IMR-90 (cell line): ENCODE data around the gene TMPRSS9. TPM values are rescaled to one million over a fixed set of nuclear protein-coding genes. Genes with fewer than 3 reads are reported as not detected.

ENCODE experiments used
- ATAC-seq: fragments of 200-7000 bp; cut with Tn5 transposase; 2 replicates; pipeline ENCODE4 v1.9.1; 2020; ENCODE audit warnings: low read depth, mild to moderate bottlenecking, moderate library complexity
- BruUV-seq: library from RNA; stranded (reverse); fragments of 400-500 nt; replicated peaks from 2 replicates; lab custom pipeline; 2021; lab: Mats Ljungman, UMichigan
- CTCF ChIA-PET: fragments of 300-600 bp; formaldehyde crosslinking; extraction: SDS; loops from one replicate; lab custom pipeline; 2021; ENCODE audit warnings: antibody characterized with exemption; lab: Yijun Ruan, JAX
- POLR2A ChIA-PET: fragments of 300-600 bp; sonication (Branson Sonifier 250); formaldehyde crosslinking; loops from one replicate; lab custom pipeline; 2022; ENCODE audit warnings: antibody characterized with exemption; ENCODE audit not compliant: unreplicated experiment; lab: Charles Lee
- DNase-seq: peaks from one replicate; pipeline ENCODE4 v3.0.0; 2013
- H2AFZ ChIP-seq: replicated peaks from 2 replicates; pipeline ENCODE3; 2013; ENCODE audit warnings: low read length, mild to moderate bottlenecking; ENCODE audit not compliant: poor library complexity
- H2AK5ac ChIP-seq: 2 replicates; pipeline ENCODE4 v1.6.1; 2013; ENCODE audit warnings: low read depth, low read length, inconsistent platforms
- H2AK9ac ChIP-seq: replicated peaks from 2 replicates; pipeline ENCODE3; 2013; ENCODE audit warnings: mild to moderate bottlenecking, low read depth, low read length, moderate library complexity; ENCODE audit not compliant: poor library complexity
- H2BK120ac ChIP-seq: 2 replicates; pipeline ENCODE4 v1.6.1; 2013; ENCODE audit warnings: low read depth, low read length, inconsistent platforms
- H2BK15ac ChIP-seq: 3 replicates; pipeline ENCODE4 v1.6.1; 2013; ENCODE audit warnings: low read depth, low read length, inconsistent platforms
- H2BK20ac ChIP-seq: 2 replicates; pipeline ENCODE4 v1.6.1; 2013; ENCODE audit warnings: low read depth, mild to moderate bottlenecking, inconsistent platforms, low read length, moderate library complexity
- H2BK5ac ChIP-seq: 2 replicates; pipeline ENCODE4 v1.6.1; 2013; ENCODE audit warnings: mild to moderate bottlenecking, low read depth, low read length, inconsistent platforms; ENCODE audit not compliant: poor library complexity, severe bottlenecking
- H3K14ac ChIP-seq: replicated peaks from 2 replicates; pipeline ENCODE4 v1.6.1; 2013; ENCODE audit warnings: low read depth, low read length, inconsistent platforms
- H3K18ac ChIP-seq: 2 replicates; pipeline ENCODE4 v1.6.1; 2013; ENCODE audit warnings: low read depth, low read length, control low read depth
- H3K23ac ChIP-seq: 2 replicates; pipeline ENCODE4 v1.6.1; 2013; ENCODE audit warnings: low read depth, low read length, inconsistent platforms
- H3K27ac ChIP-seq: 2 replicates; pipeline ENCODE4 v1.5.1; 2013; ENCODE audit warnings: mild to moderate bottlenecking, control low read depth, low read length; ENCODE audit not compliant: insufficient read depth
- H3K27me3 ChIP-seq: 2 replicates; pipeline ENCODE4 v1.6.1; 2013; ENCODE audit warnings: low read length; ENCODE audit not compliant: control insufficient read depth, insufficient read depth
- H3K36me3 ChIP-seq: 2 replicates; pipeline ENCODE4 v1.6.1; 2013; ENCODE audit warnings: low read length, mixed read lengths; ENCODE audit not compliant: control insufficient read depth, insufficient read depth
- H3K4ac ChIP-seq: 2 replicates; pipeline ENCODE4 v1.6.1; 2013; ENCODE audit warnings: low read depth, low read length, inconsistent platforms
- H3K4me1 ChIP-seq: 2 replicates; pipeline ENCODE4 v1.6.1; 2013; ENCODE audit warnings: low read length, mixed read lengths; ENCODE audit not compliant: control insufficient read depth, insufficient read depth
- H3K4me2 ChIP-seq: 2 replicates; pipeline ENCODE4 v1.6.1; 2013; ENCODE audit warnings: low read depth, mild to moderate bottlenecking, control low read depth, low read length, moderate library complexity
- H3K4me3 ChIP-seq: 2 replicates; pipeline ENCODE4 v1.5.1; 2013; ENCODE audit warnings: low read depth, mild to moderate bottlenecking, control low read depth, low read length, moderate library complexity; ENCODE audit not compliant: insufficient read depth
- H3K56ac ChIP-seq: 2 replicates; pipeline ENCODE4 v1.6.1; 2013; ENCODE audit warnings: low read length, inconsistent platforms; ENCODE audit not compliant: insufficient read depth; ENCODE audit errors: extremely low read depth
- H3K79me1 ChIP-seq, 2 experiments: 2 replicates each; pipeline ENCODE4 v1.6.1; 2013; ENCODE audit warnings: low read length in 2 of 2, inconsistent platforms in 1 of 2, low read depth in 1 of 2
- H3K9ac ChIP-seq: 2 replicates; pipeline ENCODE4 v1.6.1; 2013; ENCODE audit warnings: low read depth, low read length, control low read depth
- H3K9me1 ChIP-seq: 2 replicates; pipeline ENCODE4 v1.6.1; 2013; ENCODE audit warnings: low read length, inconsistent platforms; ENCODE audit not compliant: insufficient read depth
- H3K9me3 ChIP-seq: 2 replicates; pipeline ENCODE4 v1.6.1; 2013; ENCODE audit warnings: low read length; ENCODE audit not compliant: control insufficient read depth, insufficient read depth
- H4K20me1 ChIP-seq: 2 replicates; pipeline ENCODE4 v1.6.1; 2013; ENCODE audit warnings: low read length, inconsistent platforms; ENCODE audit not compliant: insufficient read depth
- H4K5ac ChIP-seq: 2 replicates; pipeline ENCODE4 v1.6.1; 2013; ENCODE audit warnings: mild to moderate bottlenecking, low read depth, low read length, control low read depth
- H4K8ac ChIP-seq, 2 experiments: 2 replicates each; pipeline ENCODE4 v1.6.1; 2013; ENCODE audit warnings: low read depth in 2 of 2, low read length in 2 of 2, control low read depth in 1 of 2, inconsistent platforms in 1 of 2
- H4K91ac ChIP-seq: 2 replicates; pipeline ENCODE4 v1.6.1; 2013; ENCODE audit warnings: low read depth, low read length, inconsistent platforms; ENCODE audit not compliant: insufficient read depth
- MAZ ChIP-seq: IDR thresholded peaks from 2 replicates; pipeline ENCODE4 v1.6.1; 2012; ENCODE audit warnings: low read depth, mild to moderate bottlenecking, low read length, improper control_type of control experiment, moderate library complexity, borderline replicate concordance
- RCOR1 ChIP-seq: IDR thresholded peaks from 2 replicates; pipeline ENCODE4 v1.6.1; 2012; ENCODE audit warnings: mild to moderate bottlenecking, low read length, improper control_type of control experiment; ENCODE audit not compliant: insufficient replicate concordance
- WGBS, 2 experiments: methylation state at CpG; one replicate each; pipeline versions ENCODE4 v1.1.5 to v1.1.7; 2013; ENCODE audit warnings: missing lambda C conversion rate in 2 of 2; ENCODE audit not compliant: insufficient read length in 1 of 2; ENCODE audit errors: extremely low coverage in 2 of 2; 5-methylcytosine and 5-hydroxymethylcytosine counted together
- dilution Hi-C: fragments of 300-500 bp; cut with HindIII; formaldehyde crosslinking; loops from one replicate; pipeline ENCODE4 v1.14.3; 2018; ENCODE audit warnings: low sequenced_read_pairs; ENCODE audit not compliant: unreplicated experiment
- in situ Hi-C: fragments of 300-500 bp; cut with MboI; formaldehyde crosslinking; loops from 3 replicates; pipeline ENCODE4 v1.14.3; 2019; ENCODE audit warnings: low sequenced_read_pairs, inconsistent platforms, mixed read lengths
- intact Hi-C: fragments of 100-400 bp; cut with micrococcal nuclease; formaldehyde crosslinking; loops from 2 replicates; pipeline ENCODE4 v1.10.0; 2022
- polyA plus RNA-seq, 3 experiments: library from polyadenylated mRNA; depleted of rRNA; stranded (reverse); fragments of >200 nt; gene quantifications; 2 replicates each; pipeline ENCODE4 v1.2.3, GENCODE V29; 2012; ENCODE audit warnings: low replicate concordance in 1 of 3
- total RNA-seq: library from RNA; depleted of rRNA; stranded (reverse); fragments of >200 nt; gene quantifications from 2 replicates; pipeline ENCODE4 v1.2.3, GENCODE V29; 2012

TMPRSS9 gene
- total and polyA plus RNA-seq, 2 of the 4 experiments (the other 2 are of a cell fraction): not detected

- intact Hi-C loops: no loop called here
- no peak overlapping the region for H2AK5ac ChIP-seq
- H3K4ac ChIP-seq: no peak overlapping the region
- TF ChIP-seq RCOR1 (no peak), MAZ (no peak)
- no peak overlapping the region for H3K27ac ChIP-seq
- no peak overlapping the region for H2BK15ac ChIP-seq
- H4K8ac ChIP-seq: no peak overlapping the region
- H2BK120ac ChIP-seq: no peak overlapping the region
- H3K14ac ChIP-seq: no peak overlapping the region
- ChIA-PET CTCF (no interaction called here), POLR2A (no interaction called here)
- H3K79me1 ChIP-seq: peaks cover 37 to 72% of the 10 kb centered on the region in 2 experiments
- no peak overlapping the region for H2BK5ac ChIP-seq
- 92% methylated on average over 5 of the region's 27 CpGs; no CpG with 5 or more reads in 1 of the 2 experiments for WGBS, 2 experiments
- no peak overlapping the region for H4K5ac ChIP-seq
- peaks cover 3% of the 10 kb centered on the region for H3K4me1 ChIP-seq
- dilution Hi-C loops: no loop called here
- ATAC-seq (no peak), DNase-seq (no peak)
- no peak overlapping the region for H3K18ac ChIP-seq
- no peak overlapping the region for H3K9ac ChIP-seq
- no peak overlapping the region for H4K91ac ChIP-seq
- H2BK20ac ChIP-seq: no peak overlapping the region
- no peak overlapping the region for H3K56ac ChIP-seq
- H3K23ac ChIP-seq: no peak overlapping the region
- no TSS peak for BruUV-seq
- no peaks in the 10 kb centered on the region for H3K9me3 ChIP-seq
- in situ Hi-C loops: no loop called here
- H3K4me3 ChIP-seq: no peak overlapping the region
- H3K4me2 ChIP-seq: no peak overlapping the region
- H2AFZ ChIP-seq: no peak overlapping the region
- peak overlapping the region; percentile 55 for H2AK9ac ChIP-seq
- peaks cover 41% of the 10 kb centered on the region for H4K20me1 ChIP-seq
- H3K27me3 ChIP-seq: no peaks in the 10 kb centered on the region
- H3K9me1 ChIP-seq: peaks cover 13% of the 10 kb centered on the region
- no peaks in the 10 kb centered on the region for H3K36me3 ChIP-seq
These were observed 26.8 kb upstream of the TMPRSS9 start for GRCh38 chr19:2333027-2333806.
